ENCODE measurements around the gene PVALB.

The PVALB gene

GRCh38 chr22:36829370-36830002, 12.7 kb upstream of the PVALB start:
- H3K4me1 ChIP-seq (ENCODE audit: insufficient read depth, low read length) = no peaks in the 10 kb centered on the region
- ATAC-seq (ENCODE audit: insufficient read depth, low read depth) (no peak), DNase-seq (no peak)
- no peak overlapping the region for H3K4me2 ChIP-seq (ENCODE audit: insufficient read depth, low read length)
- peaks cover 6% of the 10 kb centered on the region for H3K27me3 ChIP-seq (ENCODE audit: insufficient read depth, low read length, poor library complexity)
- H4K20me1 ChIP-seq (ENCODE audit: insufficient read depth, low read length) = no peaks in the 10 kb centered on the region
- no peaks in the 10 kb centered on the region for H3K79me2 ChIP-seq (ENCODE audit: insufficient read depth, low read length)
- no peak overlapping the region for H3K4me3 ChIP-seq (ENCODE audit: low read depth in 1 of 2, low read length in 2 of 2)
- H3K9ac ChIP-seq (ENCODE audit: low read depth, low read length) = no peak overlapping the region
- H3K9me3 ChIP-seq (ENCODE audit: insufficient read depth, low read length, severe bottlenecking) = no peaks in the 10 kb centered on the region
- no peaks in the 10 kb centered on the region for H3K36me3 ChIP-seq (ENCODE audit: insufficient read depth, low read length)
- H2AFZ ChIP-seq (ENCODE audit: low read depth, low read length) = no peak overlapping the region
- H3K27ac ChIP-seq (ENCODE audit: low read length) = no peak overlapping the region
- no peak for TF ChIP-seq EZH2 (IDR thresholded peaks at IDR 0.05; ENCODE audit: borderline replicate concordance, low read depth, low read length, severe bottlenecking)

GRCh38 chr22:36828815-36829214, 12.0 kb upstream of the PVALB start:
- TF ChIP-seq EZH2 (IDR thresholded peaks at IDR 0.05; ENCODE audit: borderline replicate concordance, low read depth, low read length, severe bottlenecking) = no peak
- no peak for TF ChIP-seq CTCF (IDR thresholded peaks at IDR 0.05; ENCODE audit: borderline replicate concordance, extremely low read depth, low read length, poor library complexity, severe bottlenecking)
- no peak overlapping the region for H3K4me3 ChIP-seq (ENCODE audit: low read depth in 1 of 2, low read length in 2 of 2)
- DNase-seq (no peak), ATAC-seq (ENCODE audit: insufficient read depth, low read depth) (no peak)
- peaks cover 6% of the 10 kb centered on the region for H3K27me3 ChIP-seq (ENCODE audit: insufficient read depth, low read length, poor library complexity)
- H3K4me2 ChIP-seq (ENCODE audit: insufficient read depth, low read length) = no peak overlapping the region
- H3K79me2 ChIP-seq (ENCODE audit: insufficient read depth, low read length) = no peaks in the 10 kb centered on the region
- H4K20me1 ChIP-seq (ENCODE audit: insufficient read depth, low read length) = no peaks in the 10 kb centered on the region
- H3K9ac ChIP-seq (ENCODE audit: low read depth, low read length) = no peak overlapping the region
- no peaks in the 10 kb centered on the region for H3K4me1 ChIP-seq (ENCODE audit: insufficient read depth, low read length)
- no peak overlapping the region for H3K27ac ChIP-seq (ENCODE audit: low read length)
- H3K9me3 ChIP-seq (ENCODE audit: insufficient read depth, low read length, severe bottlenecking) = no peaks in the 10 kb centered on the region
- no peaks in the 10 kb centered on the region for H3K36me3 ChIP-seq (ENCODE audit: insufficient read depth, low read length)
- no peak overlapping the region for H2AFZ ChIP-seq (ENCODE audit: low read depth, low read length)

- H3K36me3 ChIP-seq (ENCODE audit: insufficient read depth, low read length) = no peaks in the 10 kb centered on the region
- no peaks in the 10 kb centered on the region for H3K9me3 ChIP-seq (ENCODE audit: insufficient read depth, low read length, severe bottlenecking)
- H2AFZ ChIP-seq (ENCODE audit: low read depth, low read length) = no peak overlapping the region
- peaks cover 6% of the 10 kb centered on the region for H3K27me3 ChIP-seq (ENCODE audit: insufficient read depth, low read length, poor library complexity)
- no peak overlapping the region for H3K4me3 ChIP-seq (ENCODE audit: low read depth in 1 of 2, low read length in 2 of 2)
- no peaks in the 10 kb centered on the region for H4K20me1 ChIP-seq (ENCODE audit: insufficient read depth, low read length)
- H3K4me2 ChIP-seq (ENCODE audit: insufficient read depth, low read length) = no peak overlapping the region
- no peaks in the 10 kb centered on the region for H3K4me1 ChIP-seq (ENCODE audit: insufficient read depth, low read length)
- no peak overlapping the region for H3K9ac ChIP-seq (ENCODE audit: low read depth, low read length)
- DNase-seq (no peak), ATAC-seq (ENCODE audit: insufficient read depth, low read depth) (no peak)
- TF ChIP-seq EZH2 (IDR thresholded peaks at IDR 0.05; ENCODE audit: borderline replicate concordance, low read depth, low read length, severe bottlenecking) (no peak), CTCF (IDR thresholded peaks at IDR 0.05; ENCODE audit: borderline replicate concordance, extremely low read depth, low read length, poor library complexity, severe bottlenecking) (no peak)
- H3K79me2 ChIP-seq (ENCODE audit: insufficient read depth, low read length) = no peaks in the 10 kb centered on the region
- no peak overlapping the region for H3K27ac ChIP-seq (ENCODE audit: low read length)
Measured at GRCh38 chr22:36826262-36826661, 9.4 kb upstream of the PVALB start.

- H3K27me3 ChIP-seq (ENCODE audit: insufficient read depth, low read length, poor library complexity) = peaks cover 4% of the 10 kb centered on the region
- H3K36me3 ChIP-seq (ENCODE audit: insufficient read depth, low read length) = no peaks in the 10 kb centered on the region
- H2AFZ ChIP-seq (ENCODE audit: low read depth, low read length) = no peak overlapping the region
- H3K4me1 ChIP-seq (ENCODE audit: insufficient read depth, low read length) = no peaks in the 10 kb centered on the region
- H3K9me3 ChIP-seq (ENCODE audit: insufficient read depth, low read length, severe bottlenecking) = no peaks in the 10 kb centered on the region
- H3K27ac ChIP-seq (ENCODE audit: low read length) = no peak overlapping the region
- H3K9ac ChIP-seq (ENCODE audit: low read depth, low read length) = no peak overlapping the region
- TF ChIP-seq CTCF (IDR thresholded peaks at IDR 0.05; ENCODE audit: borderline replicate concordance, extremely low read depth, low read length, poor library complexity, severe bottlenecking) = no peak
- H3K79me2 ChIP-seq (ENCODE audit: insufficient read depth, low read length) = no peaks in the 10 kb centered on the region
- no peak for DNase-seq
- H3K4me2 ChIP-seq (ENCODE audit: insufficient read depth, low read length) = no peak overlapping the region
- no peak overlapping the region for H3K4me3 ChIP-seq (ENCODE audit: low read depth in 1 of 2, low read length in 2 of 2)
- ATAC-seq (ENCODE audit: insufficient read depth, low read depth) = no peak
- H4K20me1 ChIP-seq (ENCODE audit: insufficient read depth, low read length) = no peaks in the 10 kb centered on the region
Measured at GRCh38 chr22:36824655-36825054, 7.8 kb upstream of the PVALB start.
